Measurements from ENCODE around the gene OST4.
A peak's percentile ranks its signal among the peaks of the same experiment; 100 is the strongest.

GRCh38 chr2:27086090-27086723 lies 14.8 kb upstream of the OST4 start:
- TF ChIP-seq, protein P1, sequence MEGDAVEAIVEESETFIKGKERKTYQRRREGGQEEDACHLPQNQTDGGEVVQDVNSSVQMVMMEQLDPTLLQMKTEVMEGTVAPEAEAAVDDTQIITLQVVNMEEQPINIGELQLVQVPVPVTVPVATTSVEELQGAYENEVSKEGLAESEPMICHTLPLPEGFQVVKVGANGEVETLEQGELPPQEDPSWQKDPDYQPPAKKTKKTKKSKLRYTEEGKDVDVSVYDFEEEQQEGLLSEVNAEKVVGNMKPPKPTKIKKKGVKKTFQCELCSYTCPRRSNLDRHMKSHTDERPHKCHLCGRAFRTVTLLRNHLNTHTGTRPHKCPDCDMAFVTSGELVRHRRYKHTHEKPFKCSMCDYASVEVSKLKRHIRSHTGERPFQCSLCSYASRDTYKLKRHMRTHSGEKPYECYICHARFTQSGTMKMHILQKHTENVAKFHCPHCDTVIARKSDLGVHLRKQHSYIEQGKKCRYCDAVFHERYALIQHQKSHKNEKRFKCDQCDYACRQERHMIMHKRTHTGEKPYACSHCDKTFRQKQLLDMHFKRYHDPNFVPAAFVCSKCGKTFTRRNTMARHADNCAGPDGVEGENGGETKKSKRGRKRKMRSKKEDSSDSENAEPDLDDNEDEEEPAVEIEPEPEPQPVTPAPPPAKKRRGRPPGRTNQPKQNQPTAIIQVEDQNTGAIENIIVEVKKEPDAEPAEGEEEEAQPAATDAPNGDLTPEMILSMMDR (IDR thresholded peaks at IDR 0.05; ENCODE audit: low read depth, low read length, poor library complexity, severe bottlenecking): peak; percentile 61
- no peak for TF ChIP-seq EZH2phosphoT487 (IDR thresholded peaks at IDR 0.05; ENCODE audit: borderline replicate concordance, low read length)

Measured in DOHH2 (cell line).